ENCODE measurements around the gene POLE. TPM values are rescaled to one million over a fixed set of nuclear protein-coding genes. Genes with fewer than 3 reads are reported as not detected.

POLE gene
- total and polyA plus RNA-seq, 4 donors, result 7.6 to 39.2 (median 19.7) TPM

GRCh38 chr12:132604151-132604618, 83.0 kb downstream of the POLE start:
- DNase-seq (ENCODE audit: low spot score), result no peak
- peak overlapping the region; percentile 66 to 76 (median 66) for H3K4me3 ChIP-seq (ENCODE audit: low read depth in 1 of 3, low read length in 3 of 3)
- H3K9ac ChIP-seq (ENCODE audit: low read depth in 1 of 2, low read length in 2 of 2), result peak overlapping the region; percentile 74 to 93
- TF ChIP-seq, protein P1, sequence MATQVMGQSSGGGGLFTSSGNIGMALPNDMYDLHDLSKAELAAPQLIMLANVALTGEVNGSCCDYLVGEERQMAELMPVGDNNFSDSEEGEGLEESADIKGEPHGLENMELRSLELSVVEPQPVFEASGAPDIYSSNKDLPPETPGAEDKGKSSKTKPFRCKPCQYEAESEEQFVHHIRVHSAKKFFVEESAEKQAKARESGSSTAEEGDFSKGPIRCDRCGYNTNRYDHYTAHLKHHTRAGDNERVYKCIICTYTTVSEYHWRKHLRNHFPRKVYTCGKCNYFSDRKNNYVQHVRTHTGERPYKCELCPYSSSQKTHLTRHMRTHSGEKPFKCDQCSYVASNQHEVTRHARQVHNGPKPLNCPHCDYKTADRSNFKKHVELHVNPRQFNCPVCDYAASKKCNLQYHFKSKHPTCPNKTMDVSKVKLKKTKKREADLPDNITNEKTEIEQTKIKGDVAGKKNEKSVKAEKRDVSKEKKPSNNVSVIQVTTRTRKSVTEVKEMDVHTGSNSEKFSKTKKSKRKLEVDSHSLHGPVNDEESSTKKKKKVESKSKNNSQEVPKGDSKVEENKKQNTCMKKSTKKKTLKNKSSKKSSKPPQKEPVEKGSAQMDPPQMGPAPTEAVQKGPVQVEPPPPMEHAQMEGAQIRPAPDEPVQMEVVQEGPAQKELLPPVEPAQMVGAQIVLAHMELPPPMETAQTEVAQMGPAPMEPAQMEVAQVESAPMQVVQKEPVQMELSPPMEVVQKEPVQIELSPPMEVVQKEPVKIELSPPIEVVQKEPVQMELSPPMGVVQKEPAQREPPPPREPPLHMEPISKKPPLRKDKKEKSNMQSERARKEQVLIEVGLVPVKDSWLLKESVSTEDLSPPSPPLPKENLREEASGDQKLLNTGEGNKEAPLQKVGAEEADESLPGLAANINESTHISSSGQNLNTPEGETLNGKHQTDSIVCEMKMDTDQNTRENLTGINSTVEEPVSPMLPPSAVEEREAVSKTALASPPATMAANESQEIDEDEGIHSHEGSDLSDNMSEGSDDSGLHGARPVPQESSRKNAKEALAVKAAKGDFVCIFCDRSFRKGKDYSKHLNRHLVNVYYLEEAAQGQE (IDR thresholded peaks at IDR 0.05), result no peak
- peak; percentile 73 for TF ChIP-seq YY1 (IDR thresholded peaks at IDR 0.05)
- TF ChIP-seq ZBTB33 (IDR thresholded peaks at IDR 0.05), result no peak
- TF ChIP-seq FOXA2 (IDR thresholded peaks at IDR 0.05), result no peak
- no peak for TF ChIP-seq HNF4G (IDR thresholded peaks at IDR 0.05)
- no peak for TF ChIP-seq RXRA (IDR thresholded peaks at IDR 0.05)
- no peak for TF ChIP-seq GABPA (IDR thresholded peaks at IDR 0.05 in 1 of 2, conservative IDR thresholded peaks at IDR 0.05 in 1 of 2)
- peak; percentile 13 for TF ChIP-seq NR2F2 (IDR thresholded peaks at IDR 0.05)
- TF ChIP-seq, protein P2, sequence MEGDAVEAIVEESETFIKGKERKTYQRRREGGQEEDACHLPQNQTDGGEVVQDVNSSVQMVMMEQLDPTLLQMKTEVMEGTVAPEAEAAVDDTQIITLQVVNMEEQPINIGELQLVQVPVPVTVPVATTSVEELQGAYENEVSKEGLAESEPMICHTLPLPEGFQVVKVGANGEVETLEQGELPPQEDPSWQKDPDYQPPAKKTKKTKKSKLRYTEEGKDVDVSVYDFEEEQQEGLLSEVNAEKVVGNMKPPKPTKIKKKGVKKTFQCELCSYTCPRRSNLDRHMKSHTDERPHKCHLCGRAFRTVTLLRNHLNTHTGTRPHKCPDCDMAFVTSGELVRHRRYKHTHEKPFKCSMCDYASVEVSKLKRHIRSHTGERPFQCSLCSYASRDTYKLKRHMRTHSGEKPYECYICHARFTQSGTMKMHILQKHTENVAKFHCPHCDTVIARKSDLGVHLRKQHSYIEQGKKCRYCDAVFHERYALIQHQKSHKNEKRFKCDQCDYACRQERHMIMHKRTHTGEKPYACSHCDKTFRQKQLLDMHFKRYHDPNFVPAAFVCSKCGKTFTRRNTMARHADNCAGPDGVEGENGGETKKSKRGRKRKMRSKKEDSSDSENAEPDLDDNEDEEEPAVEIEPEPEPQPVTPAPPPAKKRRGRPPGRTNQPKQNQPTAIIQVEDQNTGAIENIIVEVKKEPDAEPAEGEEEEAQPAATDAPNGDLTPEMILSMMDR (IDR thresholded peaks at IDR 0.05; ENCODE audit: low read depth, low read length, missing input control), result no peak
- TF ChIP-seq HNF4A (conservative IDR thresholded peaks at IDR 0.05), result no peak
- TF ChIP-seq, protein P3, sequence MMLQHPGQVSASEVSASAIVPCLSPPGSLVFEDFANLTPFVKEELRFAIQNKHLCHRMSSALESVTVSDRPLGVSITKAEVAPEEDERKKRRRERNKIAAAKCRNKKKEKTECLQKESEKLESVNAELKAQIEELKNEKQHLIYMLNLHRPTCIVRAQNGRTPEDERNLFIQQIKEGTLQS (IDR thresholded peaks at IDR 0.05), result no peak
- no peak for TF ChIP-seq RAD21 (IDR thresholded peaks at IDR 0.05)
- no peak for TF ChIP-seq FOXA1 (IDR thresholded peaks at IDR 0.05)
- TF ChIP-seq SP1 (IDR thresholded peaks at IDR 0.05), result no peak
- TF ChIP-seq MAX (IDR thresholded peaks at IDR 0.05), result no peak
- TF ChIP-seq EGR1 (IDR thresholded peaks at IDR 0.05; ENCODE audit: low read depth in 2 of 2), result no peak
- no peak for TF ChIP-seq TAF1 (conservative IDR thresholded peaks at IDR 0.05)
- no peaks in the 10 kb centered on the region for H3K27me3 ChIP-seq (ENCODE audit: control insufficient read depth in 4 of 4, insufficient read depth in 4 of 4, low read length in 3 of 4)
- 33% methylated on average over 26 of the region's 26 CpGs for WGBS
- peaks cover 16 to 64% (median 40%) of the 10 kb centered on the region in 4 donors for H3K4me1 ChIP-seq (ENCODE audit: control insufficient read depth in 4 of 4, insufficient read depth in 4 of 4, low read length in 3 of 4)
- H3K36me3 ChIP-seq (ENCODE audit: control insufficient read depth in 4 of 4, insufficient read depth in 3 of 4, low read depth in 1 of 4, low read length in 3 of 4), result no peaks in the 10 kb centered on the region
- peak overlapping the region; percentile 76 to 92 for H3K27ac ChIP-seq (ENCODE audit: low read depth in 1 of 2, low read length in 2 of 2)
- no peaks in the 10 kb centered on the region for H3K9me3 ChIP-seq (ENCODE audit: control insufficient read depth in 4 of 4, low read length in 3 of 4)
